Activated T-cell treated with anti-CD3 and anti-CD28 coated beads for 4 hours (primary cell): ENCODE data around the gene CFAP97D2.
"Not testable (repeated sequence)": the region's sequence is repeated elsewhere in the genome, so short reads cannot be mapped to it uniquely, and the experiment has no call there.

Experiments
- DNase-seq: peaks from one replicate; pipeline ENCODE4 v3.0.0-alpha.2; 2020

Gene CFAP97D2

GRCh38 chr13:114236227-114236626 is 57.2 kb downstream of the CFAP97D2 start:
- no peak for DNase-seq

DNA sequence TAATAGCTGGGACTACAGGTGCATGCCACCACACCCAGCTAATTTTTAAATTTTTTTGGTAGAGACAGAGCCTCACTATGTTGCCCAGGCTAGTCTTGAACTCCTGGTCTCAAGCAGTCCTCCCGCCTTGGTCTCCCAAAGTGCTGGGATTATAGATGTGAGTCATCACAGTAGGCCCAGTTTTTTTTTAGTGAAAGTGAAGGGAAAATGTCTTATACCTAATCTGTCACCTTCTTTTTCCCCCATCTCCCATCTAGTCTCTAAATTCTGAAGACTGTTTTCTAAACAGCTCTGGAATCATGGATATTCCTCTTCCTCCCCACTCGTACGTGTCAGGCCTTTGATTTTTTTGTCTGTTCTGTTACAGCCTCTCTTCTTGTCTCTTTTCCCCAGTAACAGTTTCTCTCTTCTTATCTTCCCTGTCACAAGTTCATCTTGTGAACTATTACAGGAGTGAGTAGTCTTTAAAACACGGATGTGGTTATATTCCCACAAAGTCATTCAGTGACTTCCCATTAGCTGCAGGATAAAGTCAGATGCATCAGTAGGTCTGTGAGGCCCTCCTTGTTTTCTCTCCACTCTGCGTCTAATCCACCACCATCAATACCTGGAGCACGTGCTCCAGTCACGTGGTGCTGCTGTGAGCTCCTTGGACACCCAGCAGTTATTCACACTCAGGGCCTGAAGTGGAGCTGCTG is 58.5 kb downstream of the CFAP97D2 start:
- no peak for DNase-seq

DNA sequence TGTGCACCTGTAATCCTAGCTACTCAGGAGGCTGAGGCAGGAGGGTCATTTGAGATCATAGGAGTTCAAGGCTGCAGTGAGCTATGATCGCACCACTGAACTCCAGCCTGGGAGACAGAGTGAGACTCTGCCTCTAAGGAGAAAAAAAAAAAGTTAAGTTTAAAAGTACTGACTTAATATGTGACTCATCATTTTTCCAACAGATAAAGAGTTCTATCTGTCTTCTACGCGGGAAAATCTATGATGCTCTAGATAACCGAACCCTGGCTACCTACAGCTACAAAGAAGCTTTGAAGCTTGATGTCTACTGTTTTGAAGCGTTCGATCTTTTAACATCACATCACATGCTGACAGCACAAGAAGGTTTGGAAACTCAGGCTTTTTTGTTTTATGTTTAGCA is 62.9 kb downstream of the CFAP97D2 start:
- DNase-seq: no peak

- no peak for DNase-seq
Measured at GRCh38 chr13:114243971-114244370, 64.9 kb downstream of the CFAP97D2 start.

DNA sequence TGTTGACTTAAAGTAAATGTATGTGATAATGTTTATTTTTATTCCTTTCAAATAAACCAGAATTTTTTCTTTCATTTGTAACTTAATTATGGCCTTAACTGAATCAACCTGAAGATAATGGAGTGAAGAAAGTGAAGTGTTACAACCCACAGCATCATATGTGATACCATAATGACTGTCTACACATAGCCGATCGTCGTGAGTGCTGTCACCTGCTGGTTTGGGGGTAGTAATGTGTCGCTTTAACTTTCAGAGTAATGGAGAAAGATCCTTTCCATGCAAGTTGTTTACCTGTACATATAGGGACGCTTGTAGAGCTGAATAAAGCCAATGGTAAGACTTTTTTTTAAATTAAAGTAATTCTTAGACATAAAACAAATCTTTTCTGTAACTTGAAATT is 65.6 kb downstream of the CFAP97D2 start:
- DNase-seq: no peak

GRCh38 chr13:114248011-114248410 is 69.0 kb downstream of the CFAP97D2 start:
- no peak for DNase-seq

- no peak for DNase-seq
Measured at GRCh38 chr13:114249077-114249476, 70.0 kb downstream of the CFAP97D2 start.

DNA sequence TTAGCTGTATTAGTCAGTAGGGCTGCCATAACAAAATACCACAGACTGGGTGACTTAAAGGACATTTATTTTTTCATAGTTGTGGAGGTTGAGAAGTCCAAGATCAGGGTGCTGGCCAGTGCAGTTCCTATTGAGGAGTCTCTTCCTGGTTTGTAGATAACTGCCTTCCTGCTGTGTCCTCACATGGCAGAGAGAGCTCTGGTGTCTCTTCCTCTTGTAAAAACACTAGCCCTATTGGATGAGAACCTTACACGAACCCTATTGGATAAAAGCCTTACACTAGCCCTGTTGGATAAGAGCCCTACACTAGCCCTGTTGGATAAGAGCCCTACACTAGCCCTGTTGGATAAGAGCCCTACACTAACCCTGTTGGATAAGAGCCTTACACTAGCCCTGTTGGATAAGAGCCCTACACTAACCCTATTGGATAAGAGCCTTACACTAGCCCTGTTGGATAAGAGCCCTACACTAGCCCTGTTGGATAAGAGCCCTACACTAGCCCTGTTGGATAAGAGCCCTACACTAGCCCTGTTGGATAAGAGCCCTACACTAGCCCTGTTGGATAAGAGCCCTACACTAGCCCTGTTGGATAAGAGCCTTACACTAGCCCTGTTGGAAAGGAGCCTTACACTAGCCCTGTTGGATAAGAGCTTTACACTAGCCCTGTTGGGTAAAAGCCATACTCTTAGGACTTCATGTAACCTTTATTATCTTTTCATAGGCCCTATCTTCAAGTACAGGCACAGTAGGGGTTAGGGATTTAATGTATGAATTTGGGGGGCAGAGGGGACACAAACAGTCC is 72.8 kb downstream of the CFAP97D2 start:
- DNase-seq: not testable (repeated sequence)

DNA sequence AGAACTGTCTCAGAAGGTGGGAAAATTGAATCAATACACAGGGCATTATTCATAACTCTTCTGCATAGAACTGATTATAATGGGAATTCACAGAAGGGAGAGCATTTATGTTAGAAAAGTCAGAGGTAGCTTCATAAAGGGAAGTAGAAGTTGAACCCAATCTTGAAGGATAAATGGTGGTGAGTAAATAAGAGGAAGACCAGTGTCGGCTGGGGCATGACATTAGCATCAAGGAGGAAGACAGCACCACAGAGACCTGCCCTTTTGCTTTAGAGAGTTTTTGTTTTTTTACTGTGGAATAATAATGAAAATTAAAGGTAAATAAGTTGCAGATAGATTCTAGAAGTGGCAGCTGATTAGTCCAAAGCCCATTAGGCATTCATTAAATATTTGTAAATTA is 77.5 kb downstream of the CFAP97D2 start:
- no peak for DNase-seq

- no peak for DNase-seq
Measured at GRCh38 chr13:114257014-114257413, 78.0 kb downstream of the CFAP97D2 start.

DNA sequence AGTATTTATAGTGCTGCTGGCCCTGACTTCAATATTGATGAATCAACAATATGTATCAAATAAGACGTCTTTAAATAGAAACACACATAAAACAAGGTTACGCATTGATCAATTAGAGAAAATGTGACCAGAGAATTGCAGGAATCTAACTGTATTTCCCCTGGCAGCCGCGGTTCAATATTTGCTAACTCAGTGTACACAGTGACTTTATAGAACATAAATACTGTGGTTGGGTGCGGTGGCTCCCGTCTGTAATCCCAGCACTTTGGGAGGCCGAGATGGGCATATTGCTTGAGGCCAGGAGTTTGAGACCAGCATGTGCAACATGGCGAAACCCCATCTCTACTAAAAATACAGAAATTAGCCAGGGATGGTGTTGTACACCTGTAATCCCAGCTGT is 79.5 kb downstream of the CFAP97D2 start:
- no peak for DNase-seq

DNA sequence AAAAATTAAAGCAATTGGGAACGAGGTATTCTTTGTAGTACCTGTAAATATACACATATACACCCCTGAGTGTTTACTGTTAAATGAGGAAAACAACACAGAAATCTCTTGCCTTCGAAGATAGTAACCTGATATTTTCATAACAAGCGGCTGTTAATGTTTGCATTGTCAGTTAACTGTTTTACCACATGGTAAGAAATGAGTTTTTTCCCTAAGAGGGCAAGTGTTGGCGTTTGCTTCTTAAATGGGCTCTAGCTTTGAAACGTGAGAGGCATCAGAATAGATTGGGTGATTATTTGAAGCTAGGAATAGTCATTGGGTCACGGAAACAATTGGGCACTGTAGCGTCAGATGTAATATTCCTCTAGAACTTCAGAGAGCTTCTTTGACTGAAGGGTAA is 80.3 kb downstream of the CFAP97D2 start:
- no peak for DNase-seq

- no peak for DNase-seq
Measured at GRCh38 chr13:114259974-114260373, 80.9 kb downstream of the CFAP97D2 start.

DNA sequence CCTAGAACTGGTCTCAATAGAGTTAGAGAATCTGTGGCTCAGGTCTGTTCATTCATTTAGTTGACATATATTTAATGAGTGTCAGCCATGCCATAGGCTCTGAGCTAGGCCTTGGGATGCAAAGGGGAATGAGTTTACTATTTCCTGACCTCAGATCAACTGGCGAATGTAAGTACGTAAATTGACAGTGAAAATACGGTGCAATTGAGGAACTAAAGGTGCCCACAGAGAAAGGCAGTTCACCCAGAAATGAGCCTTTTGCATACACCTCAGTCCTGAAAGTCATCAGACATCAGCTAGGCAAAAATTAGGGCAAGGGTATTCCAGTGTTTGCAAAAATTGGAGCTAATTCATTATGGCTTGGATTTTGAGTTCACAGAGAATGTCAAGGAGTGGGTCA is 81.8 kb downstream of the CFAP97D2 start:
- DNase-seq: no peak

GRCh38 chr13:114261328-114261965 is 82.4 kb downstream of the CFAP97D2 start:
- no peak for DNase-seq

DNA sequence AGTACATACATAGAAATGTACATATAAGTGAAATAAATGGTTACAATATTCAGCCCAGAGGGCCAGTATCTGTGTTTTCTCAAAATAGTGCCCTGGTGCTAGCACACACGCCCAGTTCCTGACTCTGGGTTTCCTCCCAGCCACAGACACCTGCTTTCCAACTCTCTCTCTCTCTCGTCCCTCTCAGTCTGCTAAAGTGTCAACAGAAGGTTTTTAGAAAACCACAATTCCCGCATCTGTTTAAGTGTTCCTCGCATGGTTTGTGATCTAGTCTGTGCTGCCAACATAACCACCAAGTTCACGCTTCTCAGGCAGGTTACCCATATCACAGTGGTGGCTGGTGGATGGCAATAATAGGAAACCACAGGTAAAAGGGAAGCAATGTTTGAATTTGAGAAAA is 84.5 kb downstream of the CFAP97D2 start:
- no peak for DNase-seq

DNA sequence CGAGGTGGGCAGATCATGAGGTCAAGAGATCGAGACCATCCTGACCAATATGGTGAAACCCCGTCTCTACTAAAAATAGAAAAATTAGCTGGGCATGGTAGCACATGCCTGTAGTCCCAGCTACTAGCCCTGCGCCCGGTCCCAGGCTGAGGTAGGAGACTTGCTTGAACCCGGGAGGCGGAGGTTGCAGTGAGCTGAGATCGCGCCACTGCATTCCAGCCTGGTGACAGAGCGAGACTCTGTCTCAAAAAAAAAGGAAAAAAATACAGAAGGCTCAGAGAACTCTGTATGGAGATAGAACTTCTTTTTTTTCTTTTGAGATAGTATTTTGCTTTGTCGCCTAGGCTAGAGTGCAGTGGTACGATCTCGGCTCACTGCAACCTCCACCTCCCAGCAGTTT is 85.3 kb downstream of the CFAP97D2 start:
- not testable (repeated sequence) for DNase-seq

DNA sequence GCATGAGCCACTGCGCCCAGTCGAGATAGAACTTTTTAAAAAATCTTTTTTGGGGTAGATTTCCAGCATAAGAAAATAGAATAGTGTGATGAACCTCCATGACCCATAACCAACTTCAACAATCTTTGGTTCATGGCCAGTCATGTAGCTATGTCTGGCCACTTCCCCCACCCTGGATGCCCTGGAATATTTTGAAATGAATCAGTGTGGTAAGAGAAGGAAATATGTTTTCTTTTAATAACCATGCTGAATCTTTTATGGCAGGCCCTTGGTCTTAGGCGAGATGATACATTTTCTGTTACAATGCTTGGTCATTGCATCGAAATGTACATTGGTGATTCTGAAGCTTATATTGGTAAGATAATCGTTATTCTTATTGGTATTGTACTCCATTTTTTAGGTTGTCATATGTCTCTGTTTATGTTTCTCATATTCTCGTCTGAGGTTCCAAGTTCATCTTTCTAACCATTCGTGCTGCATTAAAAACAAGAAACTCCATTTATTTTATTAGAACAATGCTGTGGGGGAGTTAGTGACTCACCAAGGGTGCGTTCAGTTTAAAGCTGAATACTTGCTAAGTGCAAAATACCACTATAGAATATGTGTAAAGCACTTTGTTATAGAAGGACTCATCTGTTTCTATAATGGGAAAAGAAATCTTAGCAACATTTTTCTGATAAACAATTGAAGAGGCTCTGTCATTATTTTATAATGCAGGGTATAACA is 86.0 kb downstream of the CFAP97D2 start:
- DNase-seq: no peak

- no peak for DNase-seq
Measured at GRCh38 chr13:114266241-114266640, 87.2 kb downstream of the CFAP97D2 start.

DNA sequence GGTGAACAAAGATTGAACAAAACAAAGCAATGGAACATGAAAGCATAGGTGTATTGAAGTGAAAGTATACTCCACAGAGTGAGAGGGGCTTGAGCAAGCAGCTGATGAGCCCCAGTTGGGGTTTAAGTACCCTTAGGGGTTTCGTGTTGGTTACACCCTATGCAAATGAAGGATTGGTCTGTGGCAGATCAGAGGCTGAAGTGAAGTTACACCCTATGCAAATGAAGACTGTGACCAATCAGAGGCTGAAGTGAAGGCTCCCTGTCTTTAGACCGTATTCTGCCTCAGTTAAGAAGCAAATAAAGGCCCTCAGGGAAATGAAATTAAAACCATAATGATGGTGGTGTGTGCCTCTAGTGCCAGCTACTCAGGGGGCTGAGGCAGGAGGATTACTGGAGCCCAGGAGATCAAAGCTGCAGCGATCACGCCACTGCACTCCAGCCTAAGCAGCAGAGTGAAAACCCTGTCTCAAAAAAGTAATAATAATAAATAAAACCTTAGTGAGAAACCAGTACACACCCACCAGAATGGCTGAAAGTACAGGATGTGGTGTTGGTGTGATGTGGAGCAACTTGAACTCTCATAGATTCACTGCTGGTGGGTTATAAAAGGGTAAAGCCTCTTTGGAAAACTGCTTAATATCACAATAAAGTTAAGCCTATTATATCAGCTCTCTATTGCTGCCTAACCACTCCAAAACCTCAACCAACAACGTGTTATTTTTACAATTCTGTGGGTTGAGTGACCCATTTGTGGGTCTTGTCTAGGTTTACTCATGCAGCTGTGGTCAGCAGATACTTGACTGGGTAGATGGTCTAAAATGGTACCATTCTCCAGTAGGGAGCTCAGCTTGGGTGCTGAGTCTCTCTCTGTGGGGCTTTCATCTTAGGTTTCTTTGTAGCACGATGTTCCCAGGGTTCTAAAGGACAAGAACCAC is 89.6 kb downstream of the CFAP97D2 start:
- no peak for DNase-seq

DNA sequence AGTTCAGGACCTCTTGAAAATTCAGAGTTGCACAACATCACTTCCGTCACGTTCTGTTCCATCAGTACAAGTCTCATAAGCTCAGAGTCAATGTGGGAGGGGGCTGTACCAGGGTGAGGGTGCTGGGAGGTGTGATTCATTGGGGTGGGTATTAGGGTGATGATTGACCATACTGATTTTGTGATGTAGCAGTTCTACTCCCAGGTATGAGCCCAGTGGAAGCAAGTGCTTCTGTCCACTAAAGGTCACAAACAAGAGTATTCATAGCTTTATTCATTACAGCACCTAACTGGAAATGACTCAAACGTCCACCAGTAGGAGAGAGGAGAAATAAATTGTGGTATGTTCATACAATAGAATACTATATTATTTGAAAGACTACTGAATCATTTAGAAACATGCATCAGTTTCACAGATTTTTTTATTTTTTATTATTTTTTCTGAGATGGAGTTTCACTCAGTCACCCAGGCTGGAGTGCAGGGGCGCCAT is 90.3 kb downstream of the CFAP97D2 start:
- DNase-seq: no peak
